HL-60 (cell line): ENCODE measurements around the gene YTHDF1.

Experiments
- DNase-seq, 2 experiments: peaks; one replicate each; pipeline ENCODE4 v3.0.0-alpha.2; 2010 to 2020; ENCODE audit warnings: low read depth in 1 of 2, low spot score in 1 of 2
- H3K27ac ChIP-seq: fragments of 250-450 bp; sonication (Bioruptor Pico); replicated peaks from 2 replicates; pipeline ENCODE4 v1.5.1; 2020; ENCODE audit warnings: mild to moderate bottlenecking, moderate library complexity
- H3K27me3 ChIP-seq: fragments of 250-450 bp; sonication (Bioruptor Pico); 2 replicates; pipeline ENCODE4 v1.5.1; 2021; ENCODE audit warnings: mild to moderate bottlenecking, moderate library complexity; ENCODE audit not compliant: insufficient read depth, poor library complexity, severe bottlenecking
- H3K4me3 ChIP-seq: replicated peaks from 2 replicates; pipeline ENCODE4 v1.5.1; 2011; ENCODE audit warnings: mild to moderate bottlenecking, control low read depth, low read length; ENCODE audit not compliant: insufficient read depth
- CTCF ChIP-seq: IDR thresholded peaks from one replicate; pipeline ENCODE4 v1.5.1; 2011; ENCODE audit warnings: low read length, control low read depth, inconsistent platforms; ENCODE audit not compliant: insufficient read depth
- GABPA ChIP-seq: IDR thresholded peaks from 2 replicates; pipeline ENCODE4 v1.6.1; 2012; ENCODE audit warnings: low read depth
- POLR2AphosphoS5 ChIP-seq: IDR thresholded peaks from 2 replicates; pipeline ENCODE4 v1.6.1; 2012; ENCODE audit warnings: low read depth
- REST ChIP-seq: IDR thresholded peaks from 2 replicates; pipeline ENCODE4 v1.6.1; 2012; ENCODE audit warnings: low read depth; ENCODE audit not compliant: insufficient replicate concordance
- SPI1 ChIP-seq: IDR thresholded peaks from 2 replicates; pipeline ENCODE4 v1.6.1; 2012; ENCODE audit warnings: low read depth, mild to moderate bottlenecking, borderline replicate concordance

The YTHDF1 gene

GRCh38 chr20:63205896-63206295, 10.0 kb downstream of the YTHDF1 start:
- TF ChIP-seq POLR2AphosphoS5 (no peak), CTCF (no peak), REST (no peak), GABPA (no peak), SPI1 (no peak)
- Histone ChIP-seq H3K27me3 (no peaks in the 10 kb centered on the region), H3K27ac (no peak overlapping the region), H3K4me3 (no peak overlapping the region)
- DNase-seq, result no peak

GRCh38 chr20:63204362-63204761, 11.6 kb downstream of the YTHDF1 start:
- no peak for DNase-seq
- no peak overlapping the region for H3K27ac ChIP-seq
- H3K27me3 ChIP-seq, result no peaks in the 10 kb centered on the region

More at GRCh38 chr20:63204362-63204761, 11.6 kb downstream of the YTHDF1 start:
- no peak overlapping the region for H3K4me3 ChIP-seq
- TF ChIP-seq GABPA (no peak), REST (no peak), SPI1 (no peak), POLR2AphosphoS5 (no peak), CTCF (no peak)
